DND-41 (cell line): ENCODE results near the gene FOXP1.

ENCODE experiments used
- CTCF ChIP-seq: IDR thresholded peaks from 2 replicates; pipeline ENCODE4 v1.5.1; 2012; ENCODE audit warnings: borderline replicate concordance, low read length, moderate library complexity, mild to moderate bottlenecking; ENCODE audit not compliant: poor library complexity, severe bottlenecking; ENCODE audit errors: extremely low read depth
- EZH2 ChIP-seq: IDR thresholded peaks from 3 replicates; pipeline ENCODE4 v1.6.1; 2012; ENCODE audit warnings: borderline replicate concordance, low read depth, mild to moderate bottlenecking, moderate library complexity, low read length, inconsistent platforms; ENCODE audit not compliant: severe bottlenecking

GRCh38 chr3:71086777-71087142, 496.8 kb downstream of the FOXP1 start:
- TF ChIP-seq CTCF = no peak
- no peak for TF ChIP-seq EZH2
